GM12874 (cell line): ENCODE measurements around the gene FAM89A.

Source experiments
- CTCF ChIP-seq: IDR thresholded peaks from 2 replicates; pipeline ENCODE4 v1.5.1; 2011; ENCODE audit warnings: low read depth, mild to moderate bottlenecking, control low read depth, low read length, moderate library complexity; ENCODE audit not compliant: insufficient read depth

The FAM89A gene

DNA sequence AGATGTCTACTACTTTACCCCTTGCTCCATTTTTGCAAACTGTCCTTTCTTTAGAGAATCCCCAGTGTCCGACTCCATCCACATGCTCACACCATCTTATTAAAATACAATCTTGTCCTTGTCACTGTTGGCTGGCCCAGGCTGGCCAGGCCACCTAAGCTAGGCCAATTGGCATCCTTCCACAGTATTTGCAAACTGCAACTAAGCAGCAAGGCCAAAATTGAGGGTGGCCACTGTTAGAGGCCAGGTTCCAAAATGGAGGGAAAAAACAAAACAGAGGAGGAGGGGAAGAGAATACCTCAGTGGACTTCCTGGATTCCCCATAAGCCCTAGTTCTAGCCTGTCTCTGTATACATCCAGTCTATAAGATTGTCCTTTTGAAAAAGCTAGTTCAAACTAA, 4.3 kb downstream of the FAM89A start:
- no peak for TF ChIP-seq CTCF

DNA sequence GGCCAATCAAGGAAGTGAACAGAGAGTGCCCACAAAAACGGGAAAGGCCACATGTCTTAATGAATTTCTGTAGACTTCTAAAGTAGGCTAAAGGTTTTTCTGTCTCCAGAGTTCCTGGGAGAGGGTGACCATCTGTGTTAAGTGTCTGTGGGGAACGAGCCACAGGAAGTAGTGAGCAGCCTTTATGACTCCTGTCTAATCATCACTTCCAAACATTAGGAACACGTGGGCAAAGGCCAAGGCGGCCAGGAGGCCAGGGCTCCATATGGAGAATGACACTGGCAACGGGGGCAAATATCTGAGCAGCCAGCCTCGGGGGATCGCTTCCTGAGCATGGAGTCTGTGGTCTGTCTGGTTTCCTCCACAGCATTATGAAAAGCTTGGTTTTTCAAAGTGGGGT, 7.1 kb downstream of the FAM89A start:
- TF ChIP-seq CTCF: no peak

DNA sequence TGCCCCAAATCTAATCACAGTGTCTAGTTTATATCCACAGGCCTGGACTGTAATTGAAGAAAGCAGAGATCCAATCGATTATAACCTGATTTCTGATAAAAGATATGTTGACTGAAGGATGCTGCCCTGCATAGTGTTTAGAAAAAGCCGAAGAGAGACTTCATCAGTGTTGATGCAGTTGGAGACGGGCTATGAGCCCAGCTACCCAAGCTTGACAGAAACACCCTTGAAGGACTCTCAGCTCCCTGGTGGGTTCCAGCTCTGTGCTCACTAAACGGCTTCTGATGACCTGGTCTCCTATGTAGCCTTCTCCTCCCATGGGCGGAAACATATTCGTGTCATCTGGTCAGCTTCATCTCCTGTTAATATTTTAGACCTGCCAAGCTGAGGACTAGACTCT, 10.2 kb downstream of the FAM89A start:
- TF ChIP-seq CTCF: no peak

GRCh38 chr1:231028682-231029081, 11.4 kb downstream of the FAM89A start:
- no peak for TF ChIP-seq CTCF

DNA sequence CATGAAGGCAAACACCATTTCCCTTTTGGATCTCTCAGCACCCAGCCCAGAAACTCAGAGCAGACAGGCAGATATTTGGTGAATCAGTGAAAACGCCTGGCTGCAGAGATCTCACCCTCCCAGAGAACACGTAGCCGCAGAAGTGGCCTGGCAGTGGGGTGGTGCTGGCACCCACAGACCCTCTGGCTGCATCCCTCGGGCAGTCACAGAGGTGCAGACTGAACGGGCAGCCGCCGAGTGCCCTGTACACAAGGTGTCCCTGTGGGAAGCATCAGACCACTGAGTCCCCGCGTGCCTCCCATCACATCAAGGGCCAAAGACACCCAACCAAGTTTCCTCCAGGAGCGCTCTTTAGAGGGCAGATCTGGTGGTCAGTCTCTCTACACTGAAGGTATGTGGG, 12.1 kb downstream of the FAM89A start:
- TF ChIP-seq CTCF: no peak

- TF ChIP-seq CTCF: no peak
Observed at GRCh38 chr1:231027136-231027925, 12.7 kb downstream of the FAM89A start.

GRCh38 chr1:231026576-231026975, 13.5 kb downstream of the FAM89A start:
- TF ChIP-seq CTCF: no peak

DNA sequence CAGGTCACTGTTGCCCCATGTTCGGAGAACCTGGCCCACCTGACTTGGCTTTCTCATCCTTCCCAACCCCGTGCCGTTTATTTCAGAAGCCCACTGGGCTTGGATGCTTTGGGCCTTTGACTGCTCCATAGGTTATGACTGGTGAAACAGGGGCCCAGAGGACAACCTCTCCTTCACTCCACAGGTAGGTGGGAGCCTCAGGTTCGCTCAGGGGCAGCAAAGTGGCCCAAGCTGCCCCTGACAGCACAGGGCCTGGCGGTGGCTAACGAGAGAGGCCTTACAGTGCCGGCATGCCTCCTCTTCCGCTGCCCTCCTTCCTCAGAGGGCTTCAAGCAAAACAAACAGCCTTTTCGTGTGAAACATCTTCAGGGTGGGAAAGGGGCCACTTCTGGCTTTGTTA, 16.9 kb downstream of the FAM89A start:
- no peak for TF ChIP-seq CTCF
